SK-N-MC (cell line): ENCODE data around the gene SPOCD1.
"Not testable (repeated sequence)": the region's sequence is repeated elsewhere in the genome, so short reads cannot be mapped to it uniquely, and the experiment has no call there.

Experiments used
- EZH2 ChIP-seq: fragments of 200-600 bp; sonication (generic); IDR thresholded peaks from one replicate; pipeline ENCODE4 v1.6.1; 2017; ENCODE audit warnings: antibody characterized with exemption
- POLR2AphosphoS5 ChIP-seq: IDR thresholded peaks from 2 replicates; pipeline ENCODE4 v1.6.1; 2012; ENCODE audit warnings: mild to moderate bottlenecking, low read depth, low read length, borderline replicate concordance

DNA sequence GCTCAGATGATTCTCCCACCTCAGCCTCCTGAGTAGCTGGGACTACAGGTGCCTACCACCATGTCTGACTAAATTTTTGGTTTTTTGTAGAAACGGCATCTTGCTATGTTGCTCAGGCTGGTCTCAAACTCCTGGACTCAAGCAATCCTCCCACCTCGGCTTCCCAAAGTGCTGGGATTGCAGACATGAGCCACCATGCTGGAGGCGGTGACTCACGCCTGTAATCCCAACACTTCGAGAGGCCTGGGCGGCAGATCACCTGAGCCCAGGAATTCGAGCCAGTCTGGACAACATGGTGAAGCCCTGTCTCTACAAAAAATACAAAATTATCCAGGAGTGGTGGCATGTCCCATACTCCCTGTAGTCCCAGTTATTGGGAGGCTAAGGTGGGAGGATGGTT lies 4.4 kb upstream of the SPOCD1 start:
- TF ChIP-seq POLR2AphosphoS5, EZH2: not testable (repeated sequence)
